AG10803 (cell line): ENCODE results near the gene ZNF532.

Experiments
- DNase-seq: peaks from one replicate; pipeline ENCODE4 v3.0.0; 2010; ENCODE audit warnings: low read depth
- H3K4me3 ChIP-seq: 2 replicates; pipeline ENCODE4 v1.5.1; 2011; ENCODE audit warnings: mild to moderate bottlenecking, low read length, control low read depth
- TF ChIP-seq, protein P1 (sequence below): conservative IDR thresholded peaks from 2 replicates; pipeline ENCODE4 v1.5.1; 2011; ENCODE audit warnings: mild to moderate bottlenecking, low read length, control low read depth, inconsistent platforms

ZNF532 gene

GRCh38 chr18:58859907-58860306, 4.8 kb upstream of the ZNF532 start:
- no peak for DNase-seq
- TF ChIP-seq, protein P1, sequence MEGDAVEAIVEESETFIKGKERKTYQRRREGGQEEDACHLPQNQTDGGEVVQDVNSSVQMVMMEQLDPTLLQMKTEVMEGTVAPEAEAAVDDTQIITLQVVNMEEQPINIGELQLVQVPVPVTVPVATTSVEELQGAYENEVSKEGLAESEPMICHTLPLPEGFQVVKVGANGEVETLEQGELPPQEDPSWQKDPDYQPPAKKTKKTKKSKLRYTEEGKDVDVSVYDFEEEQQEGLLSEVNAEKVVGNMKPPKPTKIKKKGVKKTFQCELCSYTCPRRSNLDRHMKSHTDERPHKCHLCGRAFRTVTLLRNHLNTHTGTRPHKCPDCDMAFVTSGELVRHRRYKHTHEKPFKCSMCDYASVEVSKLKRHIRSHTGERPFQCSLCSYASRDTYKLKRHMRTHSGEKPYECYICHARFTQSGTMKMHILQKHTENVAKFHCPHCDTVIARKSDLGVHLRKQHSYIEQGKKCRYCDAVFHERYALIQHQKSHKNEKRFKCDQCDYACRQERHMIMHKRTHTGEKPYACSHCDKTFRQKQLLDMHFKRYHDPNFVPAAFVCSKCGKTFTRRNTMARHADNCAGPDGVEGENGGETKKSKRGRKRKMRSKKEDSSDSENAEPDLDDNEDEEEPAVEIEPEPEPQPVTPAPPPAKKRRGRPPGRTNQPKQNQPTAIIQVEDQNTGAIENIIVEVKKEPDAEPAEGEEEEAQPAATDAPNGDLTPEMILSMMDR = no peak
- no peak overlapping the region for H3K4me3 ChIP-seq

GRCh38 chr18:58860747-58861231, 3.9 kb upstream of the ZNF532 start:
- no peak for DNase-seq
- TF ChIP-seq, protein P1 = no peak
- no peak overlapping the region for H3K4me3 ChIP-seq

DNA sequence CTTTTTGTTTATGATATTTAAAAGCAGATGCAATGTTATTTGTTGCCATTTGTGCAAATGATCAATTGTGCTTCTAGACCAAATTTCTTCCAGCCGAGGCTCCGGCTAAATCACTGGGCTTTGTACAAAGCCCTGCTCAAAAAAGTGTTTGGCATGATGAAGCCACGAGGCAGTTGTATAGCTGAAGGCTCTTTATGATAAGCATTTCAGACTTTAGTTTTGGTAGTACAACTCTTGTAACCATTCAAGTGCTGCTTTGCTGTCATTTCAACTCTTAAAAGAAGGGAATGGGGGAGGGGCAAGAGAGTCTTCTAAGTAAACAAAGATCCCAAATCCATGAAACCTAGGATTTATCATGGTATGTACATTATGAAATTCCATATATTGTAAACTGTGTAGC, 3.3 kb upstream of the ZNF532 start:
- DNase-seq = no peak
- TF ChIP-seq, protein P1 = no peak
- no peak overlapping the region for H3K4me3 ChIP-seq

DNA sequence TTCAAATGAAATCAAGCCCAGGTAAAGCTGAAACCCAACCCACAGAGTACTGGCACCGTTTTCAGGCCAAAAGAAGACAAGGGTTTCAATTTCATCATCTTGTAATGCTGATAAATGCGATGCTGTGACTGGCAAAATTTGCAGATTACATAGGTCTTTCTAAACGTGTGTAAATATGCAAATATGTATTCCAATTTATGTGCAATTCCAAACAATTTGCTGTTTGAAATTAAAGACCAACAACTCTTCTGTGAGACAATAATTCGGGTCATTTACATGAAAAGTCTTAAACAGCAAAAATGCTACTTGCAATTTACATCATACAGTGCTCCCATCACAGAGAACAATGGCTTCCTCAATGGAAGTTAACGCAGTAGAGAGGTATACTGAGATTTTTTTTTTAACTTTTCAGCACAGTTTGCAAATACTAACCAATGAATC, 2.8 kb upstream of the ZNF532 start:
- no peak overlapping the region for H3K4me3 ChIP-seq
- TF ChIP-seq, protein P1 = no peak
- DNase-seq = no peak

DNA sequence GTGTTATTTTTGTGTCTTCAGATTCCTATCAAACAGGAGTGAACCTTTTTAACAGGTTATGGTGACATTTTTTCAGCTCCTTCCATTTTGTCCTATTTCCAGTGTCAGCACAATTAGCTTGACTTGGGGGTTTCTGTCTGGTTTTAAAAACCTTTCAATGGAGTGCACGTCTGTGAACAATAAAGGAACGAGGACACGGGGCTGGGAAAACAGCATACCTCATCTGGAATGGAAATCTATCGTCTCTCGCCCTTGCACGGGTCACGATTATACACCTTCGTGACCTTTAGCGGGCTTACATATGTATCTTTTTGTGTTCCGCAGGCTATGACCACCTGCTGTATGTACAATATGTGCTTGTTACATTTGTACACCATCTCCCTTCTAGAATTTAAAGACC, 2.3 kb upstream of the ZNF532 start:
- peak overlapping the region; percentile 60 for H3K4me3 ChIP-seq
- TF ChIP-seq, protein P1 = no peak

GRCh38 chr18:58862851-58863538, 1.7 kb upstream of the ZNF532 start:
- peak; percentile 72 for DNase-seq
- H3K4me3 ChIP-seq = peak overlapping the region; percentile 60
- TF ChIP-seq, protein P1 = no peak

More for the DNA sequence above, 2.3 kb upstream of the ZNF532 start:
- DNase-seq = no peak

DNA sequence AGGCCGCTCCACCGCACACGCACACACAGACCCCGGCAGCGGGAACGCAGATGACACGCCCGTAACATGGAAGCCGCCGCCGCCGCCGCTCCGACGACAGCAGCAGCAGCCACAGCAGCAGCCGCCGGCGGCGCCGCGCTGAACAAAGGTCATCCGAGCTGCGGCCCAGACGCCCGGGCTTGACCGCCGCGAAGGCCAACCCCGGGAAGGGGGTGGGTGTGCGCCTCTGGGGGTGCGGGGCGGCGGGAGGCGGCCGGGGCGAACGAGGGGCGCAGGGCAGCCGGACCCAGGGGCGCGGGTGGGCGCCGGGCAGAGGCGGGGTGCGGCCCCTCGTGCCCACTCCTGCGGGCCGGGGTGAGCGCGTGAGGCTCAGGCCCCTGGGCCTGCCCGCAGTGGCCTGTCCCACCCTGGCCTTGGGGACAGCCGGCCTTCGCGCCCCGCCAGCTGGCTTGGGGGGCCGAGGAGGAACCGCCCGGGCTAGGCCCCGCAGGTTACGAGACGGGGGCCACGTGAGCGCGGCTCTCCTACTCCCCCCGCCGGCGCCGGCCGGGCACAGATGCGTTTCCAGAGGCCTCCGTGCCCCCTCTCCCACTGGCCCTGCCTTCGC, 1.0 kb upstream of the ZNF532 start:
- TF ChIP-seq, protein P1 = no peak
- DNase-seq = no peak
- H3K4me3 ChIP-seq = peak overlapping the region; percentile 57
